Upper lobe of left lung (tissue), 4 donors: Measurements from ENCODE around the gene SLC12A8.

Experiments
- EP300 ChIP-seq, 4 donors: sonication (generic); formaldehyde crosslinking; IDR thresholded peaks; one replicate each; pipeline ENCODE4 v1.5.1; 2017; ENCODE audit warnings: antibody characterized with exemption in 4 of 4, control low read depth in 2 of 4
- POLR2A ChIP-seq, 4 donors: fragments of 450-650 bp; IDR thresholded peaks; one replicate each; pipeline ENCODE4 v1.5.1; 2016 to 2017; ENCODE audit warnings: antibody characterized with exemption in 4 of 4, mild to moderate bottlenecking in 2 of 4
- POLR2AphosphoS5 ChIP-seq, 2 donors: sonication (generic); formaldehyde crosslinking; IDR thresholded peaks; one replicate each; pipeline ENCODE4 v1.5.1; 2017; ENCODE audit warnings: antibody characterized with exemption in 2 of 2
- TF ChIP-seq, protein P1 (sequence below), 6 experiments: fragments of 450-650 bp in 4 of 6; fragments of 200-600 bp in 2 of 6; sonication (generic) in 2 of 6; IDR thresholded peaks; one replicate each; pipeline ENCODE4 v1.5.1; 2016 to 2019; ENCODE audit warnings: antibody characterized with exemption in 6 of 6

- TF ChIP-seq, protein P1, sequence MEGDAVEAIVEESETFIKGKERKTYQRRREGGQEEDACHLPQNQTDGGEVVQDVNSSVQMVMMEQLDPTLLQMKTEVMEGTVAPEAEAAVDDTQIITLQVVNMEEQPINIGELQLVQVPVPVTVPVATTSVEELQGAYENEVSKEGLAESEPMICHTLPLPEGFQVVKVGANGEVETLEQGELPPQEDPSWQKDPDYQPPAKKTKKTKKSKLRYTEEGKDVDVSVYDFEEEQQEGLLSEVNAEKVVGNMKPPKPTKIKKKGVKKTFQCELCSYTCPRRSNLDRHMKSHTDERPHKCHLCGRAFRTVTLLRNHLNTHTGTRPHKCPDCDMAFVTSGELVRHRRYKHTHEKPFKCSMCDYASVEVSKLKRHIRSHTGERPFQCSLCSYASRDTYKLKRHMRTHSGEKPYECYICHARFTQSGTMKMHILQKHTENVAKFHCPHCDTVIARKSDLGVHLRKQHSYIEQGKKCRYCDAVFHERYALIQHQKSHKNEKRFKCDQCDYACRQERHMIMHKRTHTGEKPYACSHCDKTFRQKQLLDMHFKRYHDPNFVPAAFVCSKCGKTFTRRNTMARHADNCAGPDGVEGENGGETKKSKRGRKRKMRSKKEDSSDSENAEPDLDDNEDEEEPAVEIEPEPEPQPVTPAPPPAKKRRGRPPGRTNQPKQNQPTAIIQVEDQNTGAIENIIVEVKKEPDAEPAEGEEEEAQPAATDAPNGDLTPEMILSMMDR (IDR thresholded peaks at IDR 0.05): no peak
- no peak for TF ChIP-seq POLR2A (IDR thresholded peaks at IDR 0.05)
- TF ChIP-seq EP300 (IDR thresholded peaks at IDR 0.05): no peak
- no peak for TF ChIP-seq POLR2AphosphoS5 (IDR thresholded peaks at IDR 0.05)
Observed at GRCh38 chr3:125105116-125105515, 107.4 kb downstream of the SLC12A8 start.
